NCI-H526 (cell line): ENCODE results near the gene OR2A14.
"Not testable (repeated sequence)": the region's sequence is repeated elsewhere in the genome, so short reads cannot be mapped to it uniquely, and the experiment has no call there.

Experiments
- DNase-seq, 2 experiments: peaks; one replicate each; lab custom pipeline; 2025; lab: John Stamatoyannopoulos, UW

Gene OR2A14

GRCh38 chr7:144158861-144159260 is 35.9 kb downstream of the OR2A14 start:
- DNase-seq: no peak

- no peak for DNase-seq
These were observed 41.8 kb downstream of the OR2A14 start for GRCh38 chr7:144164784-144165183.

- not testable (repeated sequence) for DNase-seq
These were observed 48.8 kb downstream of the OR2A14 start for GRCh38 chr7:144171594-144172350.

GRCh38 chr7:144174613-144175012 is 51.6 kb downstream of the OR2A14 start:
- DNase-seq: no peak

- DNase-seq: peak in 1 of 2 experiments; percentile 59
These were observed 55.6 kb downstream of the OR2A14 start for GRCh38 chr7:144178380-144179164.

- not testable (repeated sequence) for DNase-seq
These were observed 56.1 kb downstream of the OR2A14 start for GRCh38 chr7:144179165-144179479.
